Adipocyte (in vitro differentiated cells): ENCODE data around the gene SVIP.

Source experiments
- DNase-seq: peaks from one replicate; pipeline ENCODE4 v3.0.0-alpha.2; 2015; ENCODE audit warnings: low read depth
- H3K27me3 ChIP-seq: replicated peaks from 2 replicates; pipeline ENCODE4 v1.7.0; 2013; ENCODE audit warnings: mild to moderate bottlenecking, low read length, moderate library complexity; ENCODE audit not compliant: control insufficient read depth, insufficient read depth
- H3K36me3 ChIP-seq: 2 replicates; pipeline ENCODE4 v1.7.0; 2013; ENCODE audit warnings: low read length, mild to moderate bottlenecking, moderate library complexity; ENCODE audit not compliant: control insufficient read depth, insufficient read depth, severe bottlenecking
- H3K4me1 ChIP-seq: 2 replicates; pipeline ENCODE4 v1.7.0; 2013; ENCODE audit warnings: mild to moderate bottlenecking, low read length, moderate library complexity; ENCODE audit not compliant: control insufficient read depth, insufficient read depth
- H3K4me3 ChIP-seq: 2 replicates; pipeline ENCODE4 v1.7.0; 2013; ENCODE audit warnings: mild to moderate bottlenecking, low read length, moderate library complexity
- H3K9ac ChIP-seq: 2 replicates; pipeline ENCODE4 v1.7.0; 2013; ENCODE audit warnings: mild to moderate bottlenecking, low read length, moderate library complexity
- H3K9me3 ChIP-seq: 2 replicates; pipeline ENCODE4 v1.7.0; 2013; ENCODE audit warnings: mild to moderate bottlenecking, low read length, moderate library complexity; ENCODE audit not compliant: control insufficient read depth

The SVIP gene

DNA sequence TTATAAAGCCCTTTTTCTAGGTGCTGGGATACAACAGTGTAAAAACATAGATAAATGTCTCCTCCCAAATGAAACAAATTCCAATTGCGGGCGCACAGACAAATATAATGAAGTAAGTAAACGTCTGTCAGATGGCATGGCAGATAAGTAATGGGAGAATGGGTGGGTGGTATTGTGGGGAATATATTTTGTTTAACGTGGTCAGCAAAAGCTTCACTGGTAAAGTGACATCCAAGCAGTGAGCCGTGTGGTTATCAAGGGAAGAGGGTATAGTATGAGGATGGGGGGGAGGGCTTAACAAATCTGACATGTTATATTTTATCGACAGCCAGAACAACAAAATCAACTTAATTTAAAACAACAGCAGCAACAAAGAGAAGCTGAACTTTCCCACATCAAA lies 1.2 kb downstream of the SVIP start:
- Histone ChIP-seq H3K9ac (no peak overlapping the region), H3K36me3 (no peaks in the 10 kb centered on the region)
- DNase-seq = no peak

DNA sequence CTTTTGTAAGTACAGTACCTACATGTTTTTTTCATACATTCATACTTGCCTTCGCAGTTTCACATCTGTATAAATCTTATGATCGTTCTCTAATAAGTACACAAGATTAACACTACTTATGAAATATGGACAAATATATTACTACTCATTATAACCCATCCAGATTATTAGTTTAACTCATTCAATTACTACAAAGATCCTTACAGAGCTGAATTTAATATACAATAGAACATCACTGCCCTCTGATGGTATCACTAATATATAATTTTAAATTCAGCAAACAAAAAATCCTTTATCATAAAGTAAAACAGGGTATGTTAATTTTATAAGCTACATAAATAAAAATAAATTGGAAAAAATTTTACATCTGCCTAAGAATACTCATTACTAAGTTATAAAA lies 7.4 kb downstream of the SVIP start:
- H3K27me3 ChIP-seq = no peaks in the 10 kb centered on the region

More for the DNA sequence above, 1.2 kb downstream of the SVIP start:
- Histone ChIP-seq H3K9me3 (no peaks in the 10 kb centered on the region), H3K27me3 (no peaks in the 10 kb centered on the region), H3K4me1 (peaks cover 5% of the 10 kb centered on the region), H3K4me3 (peak overlapping the region; percentile 95)

DNA sequence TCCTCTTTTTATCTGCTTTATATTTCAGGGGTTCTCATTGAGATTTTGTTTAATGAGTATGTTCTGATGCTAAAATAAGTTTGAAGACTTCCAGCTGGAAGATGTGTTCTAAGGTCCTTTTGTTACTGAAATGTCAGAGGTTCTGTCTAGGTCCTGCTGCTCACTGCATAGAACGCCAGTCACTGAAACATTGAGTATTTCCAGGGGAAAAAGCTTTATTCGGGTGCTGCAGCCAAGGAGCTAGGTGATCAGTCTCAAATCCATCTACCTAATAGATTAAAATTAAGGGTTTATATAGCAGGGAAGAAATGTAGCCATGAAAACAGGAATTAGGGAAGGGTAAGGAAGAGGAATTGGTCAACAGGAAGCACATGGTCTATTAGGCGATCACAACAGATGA lies 19.7 kb downstream of the SVIP start:
- no peaks in the 10 kb centered on the region for H3K27me3 ChIP-seq
- H3K36me3 ChIP-seq = no peaks in the 10 kb centered on the region
- H3K9me3 ChIP-seq = no peaks in the 10 kb centered on the region
- DNase-seq = no peak
- no peak overlapping the region for H3K9ac ChIP-seq
- no peak overlapping the region for H3K4me3 ChIP-seq
- no peaks in the 10 kb centered on the region for H3K4me1 ChIP-seq

More for the DNA sequence above, 7.4 kb downstream of the SVIP start:
- Histone ChIP-seq H3K36me3 (no peaks in the 10 kb centered on the region), H3K9me3 (no peaks in the 10 kb centered on the region), H3K9ac (no peak overlapping the region), H3K4me1 (no peaks in the 10 kb centered on the region), H3K4me3 (no peak overlapping the region)
- DNase-seq = no peak

DNA sequence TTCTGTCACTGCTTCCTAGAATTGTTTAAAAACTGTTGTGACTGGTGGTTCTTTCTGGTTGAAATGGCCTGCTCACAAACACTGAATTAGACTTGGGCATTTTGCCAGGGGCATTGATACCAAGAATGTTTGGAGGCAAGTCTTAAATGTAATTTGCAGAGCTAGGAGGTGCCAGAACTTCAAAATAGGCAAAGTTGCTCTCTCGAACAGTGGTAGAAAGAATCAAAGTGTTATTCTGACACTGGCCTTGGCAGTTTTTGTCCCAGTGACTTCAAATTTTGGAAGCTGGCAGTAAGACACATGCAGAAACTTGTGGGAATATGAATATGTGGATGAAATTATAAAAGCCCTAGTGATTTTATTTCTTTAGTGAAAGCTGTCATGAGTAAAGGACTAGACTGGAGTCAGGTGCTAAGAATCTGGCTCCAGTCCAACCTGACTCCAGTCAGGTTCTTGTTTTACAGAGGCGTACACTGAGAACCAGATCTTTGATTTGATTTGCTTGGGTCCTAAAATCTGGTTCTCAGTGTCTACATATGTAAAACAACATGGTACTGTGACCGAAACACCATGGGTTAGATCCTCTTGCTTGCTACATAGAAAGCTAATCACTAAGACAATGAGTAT lies 20.9 kb downstream of the SVIP start:
- no peaks in the 10 kb centered on the region for H3K27me3 ChIP-seq
- DNase-seq = no peak

DNA sequence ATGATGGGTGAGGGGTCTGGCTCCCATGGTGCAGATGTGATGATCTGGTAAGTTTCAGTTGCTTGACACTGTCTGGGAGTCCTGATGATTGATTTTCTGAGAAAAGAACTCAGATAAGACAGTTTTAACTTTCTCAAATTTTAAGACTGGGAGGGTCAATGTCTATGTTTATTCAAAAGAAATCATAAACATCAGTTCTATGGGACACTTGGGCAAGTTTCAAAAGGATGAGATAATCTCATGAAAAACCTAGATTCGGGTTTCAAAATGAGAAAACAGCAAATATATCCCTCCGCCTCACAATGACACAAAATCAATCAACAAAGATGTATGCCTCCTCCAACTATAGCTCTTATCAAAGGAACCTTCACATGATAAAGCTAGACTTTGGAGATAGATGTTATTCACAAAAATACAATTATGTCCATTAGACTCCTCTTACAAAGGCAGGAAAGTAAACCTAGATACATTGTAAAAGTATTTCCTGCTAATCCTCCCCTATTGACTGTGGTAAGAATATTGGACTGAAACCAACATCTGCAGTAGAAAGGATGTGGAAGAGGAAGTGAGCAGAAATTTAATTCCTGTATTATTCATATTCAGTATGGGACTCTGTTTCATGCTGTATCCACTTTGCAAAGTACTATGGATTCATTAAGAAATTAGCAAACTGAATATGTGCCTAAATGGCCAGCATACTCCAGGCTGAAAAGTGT lies 21.6 kb downstream of the SVIP start:
- no peak overlapping the region for H3K9ac ChIP-seq
- no peaks in the 10 kb centered on the region for H3K27me3 ChIP-seq
- H3K4me1 ChIP-seq = no peaks in the 10 kb centered on the region
- peak; percentile 7 for DNase-seq
- H3K9me3 ChIP-seq = no peaks in the 10 kb centered on the region
- H3K36me3 ChIP-seq = no peaks in the 10 kb centered on the region
- H3K4me3 ChIP-seq = no peak overlapping the region

More for the DNA sequence above, 20.9 kb downstream of the SVIP start:
- no peak overlapping the region for H3K4me3 ChIP-seq
- no peak overlapping the region for H3K9ac ChIP-seq
- H3K4me1 ChIP-seq = no peaks in the 10 kb centered on the region
- no peaks in the 10 kb centered on the region for H3K9me3 ChIP-seq
- H3K36me3 ChIP-seq = no peaks in the 10 kb centered on the region

DNA sequence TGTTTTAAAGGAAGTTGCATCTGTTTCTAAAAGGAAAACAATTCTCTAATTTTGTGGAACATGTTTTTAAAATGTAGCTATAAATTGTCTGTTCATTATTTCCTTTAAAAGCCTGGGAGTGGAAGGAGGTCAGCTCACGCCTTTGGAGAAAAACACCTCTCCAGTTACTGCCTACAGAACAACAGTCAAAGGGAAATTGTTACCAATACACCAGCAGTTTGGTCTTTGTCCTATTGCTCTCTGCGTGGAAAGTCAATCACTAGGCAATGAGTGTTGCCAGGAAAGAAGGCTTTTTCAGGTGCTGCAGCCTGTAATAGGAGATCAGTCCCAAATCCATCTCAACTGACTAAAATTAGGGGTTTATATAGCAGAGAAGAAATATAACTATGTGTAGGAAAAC lies 22.2 kb downstream of the SVIP start:
- no peaks in the 10 kb centered on the region for H3K36me3 ChIP-seq
- no peak overlapping the region for H3K4me3 ChIP-seq
- H3K9ac ChIP-seq = no peak overlapping the region
- no peaks in the 10 kb centered on the region for H3K9me3 ChIP-seq
- H3K4me1 ChIP-seq = no peaks in the 10 kb centered on the region
- H3K27me3 ChIP-seq = no peaks in the 10 kb centered on the region
- DNase-seq = no peak

DNA sequence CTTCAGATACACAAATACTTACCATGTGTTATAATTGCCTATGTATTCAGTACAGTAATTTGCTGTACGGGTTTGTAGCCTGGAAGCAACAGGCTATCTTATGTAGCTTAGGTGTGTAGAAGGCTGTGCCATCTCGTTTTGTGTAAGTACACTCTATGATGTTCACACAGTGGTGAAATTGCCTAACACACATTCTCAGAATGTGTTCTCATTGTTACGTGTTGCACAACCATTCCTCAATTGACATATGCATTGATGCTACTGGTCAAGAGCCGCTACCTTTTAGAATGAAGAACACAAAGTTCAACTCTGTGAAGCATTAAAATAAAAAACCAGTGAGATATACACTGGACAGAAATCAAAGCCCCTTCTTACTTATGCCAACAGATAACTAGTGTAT lies 26.7 kb downstream of the SVIP start:
- Histone ChIP-seq H3K9me3 (no peaks in the 10 kb centered on the region), H3K36me3 (no peaks in the 10 kb centered on the region), H3K9ac (no peak overlapping the region), H3K27me3 (no peaks in the 10 kb centered on the region), H3K4me1 (no peaks in the 10 kb centered on the region), H3K4me3 (no peak overlapping the region)
- DNase-seq = no peak

DNA sequence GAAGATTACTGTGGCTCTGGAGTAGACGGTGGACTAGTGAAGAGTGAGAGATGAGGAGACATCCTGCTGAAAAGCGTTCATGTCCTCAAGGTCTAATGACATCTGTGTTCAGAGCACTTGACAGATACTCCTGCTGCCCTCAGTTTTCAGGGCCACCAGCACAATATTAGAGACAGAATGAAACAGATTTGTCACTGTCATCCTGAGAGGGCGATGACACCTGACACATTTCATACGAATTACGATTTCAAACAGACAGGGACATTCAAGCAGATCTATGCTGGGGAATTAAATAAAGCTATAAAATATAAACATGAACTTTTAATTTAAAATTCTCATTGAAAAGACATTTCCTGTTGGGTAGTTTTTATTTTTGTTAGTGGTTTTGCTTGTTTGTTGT lies 29.1 kb downstream of the SVIP start:
- Histone ChIP-seq H3K27me3 (no peaks in the 10 kb centered on the region), H3K4me1 (no peaks in the 10 kb centered on the region), H3K9me3 (no peaks in the 10 kb centered on the region), H3K36me3 (no peaks in the 10 kb centered on the region), H3K9ac (no peak overlapping the region), H3K4me3 (no peak overlapping the region)
- DNase-seq = no peak

DNA sequence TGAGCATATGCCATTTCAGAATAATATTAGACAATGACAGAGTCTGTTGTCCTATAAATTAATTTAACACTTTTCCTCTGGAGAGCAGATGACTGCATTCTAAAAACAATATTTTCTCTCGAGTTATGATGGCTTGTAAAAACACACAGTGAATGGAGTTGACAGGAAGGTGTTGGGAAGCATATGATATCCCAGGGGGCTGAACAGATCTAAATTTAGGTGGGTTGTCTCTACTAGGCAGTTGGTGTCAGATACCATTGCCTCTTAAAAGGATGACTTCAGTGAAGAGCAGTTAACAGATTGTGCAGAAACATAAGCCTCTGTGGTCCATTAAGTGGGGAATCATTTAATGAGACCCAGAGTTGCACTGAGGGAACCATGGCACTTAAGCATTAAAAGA lies 30.7 kb downstream of the SVIP start:
- H3K4me3 ChIP-seq = no peak overlapping the region
- no peaks in the 10 kb centered on the region for H3K27me3 ChIP-seq
- no peak for DNase-seq
- H3K36me3 ChIP-seq = no peaks in the 10 kb centered on the region
- peaks cover 6% of the 10 kb centered on the region for H3K4me1 ChIP-seq
- H3K9ac ChIP-seq = no peak overlapping the region
- no peaks in the 10 kb centered on the region for H3K9me3 ChIP-seq

DNA sequence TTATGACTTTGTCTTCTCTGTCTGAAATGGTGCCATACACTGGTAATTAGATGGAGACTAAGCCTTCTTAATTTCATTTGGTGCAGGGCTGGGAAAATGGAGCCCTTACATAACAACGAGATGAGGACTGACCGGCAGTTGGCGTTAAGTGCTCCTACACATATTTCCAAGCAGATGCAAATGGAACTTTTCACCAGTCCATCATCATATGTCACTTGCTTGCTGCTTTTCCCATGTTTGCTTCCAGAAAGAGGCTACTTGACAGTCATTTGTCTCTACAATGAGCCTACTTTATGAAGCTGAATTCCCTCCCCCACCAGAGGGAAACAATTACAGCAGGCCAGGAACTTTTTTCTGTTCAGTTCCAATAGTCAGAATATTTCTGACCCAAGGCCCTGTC lies 32.6 kb downstream of the SVIP start:
- no peak for DNase-seq
- no peak overlapping the region for H3K9ac ChIP-seq
- peaks cover 16% of the 10 kb centered on the region for H3K4me1 ChIP-seq
- H3K27me3 ChIP-seq = no peaks in the 10 kb centered on the region
- no peaks in the 10 kb centered on the region for H3K9me3 ChIP-seq
- H3K36me3 ChIP-seq = no peaks in the 10 kb centered on the region
- H3K4me3 ChIP-seq = no peak overlapping the region

DNA sequence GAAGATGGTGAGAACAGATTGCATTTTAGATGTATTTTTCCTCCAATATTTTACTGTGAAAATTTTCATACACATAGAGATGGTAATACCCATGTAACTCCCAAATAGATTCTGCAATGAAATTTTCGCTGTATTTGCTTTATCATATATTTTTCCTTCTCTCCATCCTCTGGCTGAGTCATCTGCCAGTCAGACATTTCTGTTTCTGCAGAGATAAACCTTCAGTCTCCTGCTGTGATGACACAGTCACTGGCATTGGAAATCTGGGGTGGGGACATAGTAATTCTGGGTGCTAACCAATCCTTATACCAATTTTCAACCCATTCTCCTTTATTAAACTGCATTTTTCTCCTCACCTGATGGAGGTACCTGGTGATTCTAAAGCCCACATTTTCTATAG lies 33.7 kb downstream of the SVIP start:
- H3K4me1 ChIP-seq = peaks cover 17% of the 10 kb centered on the region
- H3K9me3 ChIP-seq = no peaks in the 10 kb centered on the region
- H3K36me3 ChIP-seq = no peaks in the 10 kb centered on the region
- no peak overlapping the region for H3K4me3 ChIP-seq
- no peak overlapping the region for H3K9ac ChIP-seq
- DNase-seq = no peak
- H3K27me3 ChIP-seq = no peaks in the 10 kb centered on the region

DNA sequence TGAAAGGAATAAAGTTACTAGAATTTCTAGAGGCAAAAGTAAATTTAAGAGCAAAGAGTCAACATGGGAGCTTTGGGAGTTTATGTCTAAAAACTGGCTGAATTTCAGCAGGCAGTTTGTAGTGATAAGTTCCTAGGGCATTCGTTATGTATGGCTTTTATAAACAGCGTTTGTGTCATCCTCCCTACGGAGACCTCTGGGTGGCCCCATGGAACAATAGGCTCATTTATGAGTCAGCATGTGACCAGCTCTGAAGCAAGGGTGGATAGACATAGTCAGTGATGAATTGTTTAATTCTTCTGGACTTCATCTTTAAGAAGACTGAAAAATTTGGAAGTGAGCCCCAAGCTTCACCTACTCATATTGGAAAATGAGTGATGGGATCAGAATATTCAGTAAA lies 37.1 kb downstream of the SVIP start:
- DNase-seq = peak; percentile 39
- H3K4me3 ChIP-seq = no peak overlapping the region
- H3K27me3 ChIP-seq = no peaks in the 10 kb centered on the region
- no peaks in the 10 kb centered on the region for H3K36me3 ChIP-seq
- H3K9me3 ChIP-seq = no peaks in the 10 kb centered on the region
- H3K9ac ChIP-seq = no peak overlapping the region
- peaks cover 17% of the 10 kb centered on the region for H3K4me1 ChIP-seq
